Right cardiac atrium (tissue), 5 donors: ENCODE measurements around the gene RCC2. TPM values are rescaled to one million over a fixed set of nuclear protein-coding genes. Genes with fewer than 3 reads are reported as not detected.
A peak's percentile ranks its signal among the peaks of the same experiment; 100 is the strongest.

ENCODE experiments used
- ATAC-seq, 2 donors: fragments of 200-7000 bp; cut with Tn5 transposase; one replicate each; pipeline versions ENCODE4 v1.8.0 to v1.9.1; 2020; ENCODE audit warnings: moderate library complexity in 2 of 2, mild to moderate bottlenecking in 1 of 2
- DNase-seq, 3 donors: peaks; one replicate each; pipeline ENCODE4 v3.0.0-alpha.2; 2020
- H3K27ac ChIP-seq: one replicate; pipeline ENCODE4 v1.5.1; 2013; ENCODE audit warnings: mild to moderate bottlenecking, low read length, control low read depth, moderate library complexity
- H3K27me3 ChIP-seq: one replicate; pipeline ENCODE4 v1.6.1; 2013; ENCODE audit not compliant: control insufficient read depth, insufficient read depth
- H3K4me1 ChIP-seq: one replicate; pipeline ENCODE4 v1.6.1; 2013; ENCODE audit warnings: low read length; ENCODE audit not compliant: control insufficient read depth, insufficient read depth
- H3K4me3 ChIP-seq: one replicate; pipeline ENCODE4 v1.5.1; 2013; ENCODE audit warnings: low read length, control low read depth
- H3K9me3 ChIP-seq: one replicate; pipeline ENCODE4 v1.6.1; 2013; ENCODE audit warnings: low read length; ENCODE audit not compliant: control insufficient read depth
- WGBS: extraction: QIAGEN DNeasy Blood & Tissue Kit; methylation state at CpG from one replicate; pipeline ENCODE4 v1.1.7; 2013; 5-methylcytosine and 5-hydroxymethylcytosine counted together
- intact Hi-C, 4 donors: fragments of 100-400 bp; cut with DNase I; formaldehyde crosslinking; loops; one replicate each; pipeline versions ENCODE4 v1.11.0 to v1.14.0; 2022 to 2023
- polyA plus RNA-seq: library from polyadenylated mRNA; stranded (reverse); fragments of 200-250 nt; gene quantifications from one replicate; pipeline ENCODE4 v1.2.3, GENCODE V29; 2013
- total RNA-seq, 4 donors: library from RNA; stranded (reverse); fragmentation: NEBNext Ultra II Directional; extraction: Animal tissue kit (Norgen Biotek cat#: 25700); gene quantifications; one replicate each; pipeline ENCODE4 v1.2.1, GENCODE V29; 2021
- donor health status: healthy with polysubstance abuse.
- donor health status: DM: no; HTN: yes; CAD: no.
- donor health status: DM: no; HTN: no; CAD: no.
- donor health status: DM: no; HTN: yes; CAD: no; lungs with severe emphysema.
- donor health status: DM: yes; HTN: yes; CAD: no.

RCC2 gene
- total and polyA plus RNA-seq, 5 donors = 7.8 to 19.0 (median 13.8) TPM

DNA sequence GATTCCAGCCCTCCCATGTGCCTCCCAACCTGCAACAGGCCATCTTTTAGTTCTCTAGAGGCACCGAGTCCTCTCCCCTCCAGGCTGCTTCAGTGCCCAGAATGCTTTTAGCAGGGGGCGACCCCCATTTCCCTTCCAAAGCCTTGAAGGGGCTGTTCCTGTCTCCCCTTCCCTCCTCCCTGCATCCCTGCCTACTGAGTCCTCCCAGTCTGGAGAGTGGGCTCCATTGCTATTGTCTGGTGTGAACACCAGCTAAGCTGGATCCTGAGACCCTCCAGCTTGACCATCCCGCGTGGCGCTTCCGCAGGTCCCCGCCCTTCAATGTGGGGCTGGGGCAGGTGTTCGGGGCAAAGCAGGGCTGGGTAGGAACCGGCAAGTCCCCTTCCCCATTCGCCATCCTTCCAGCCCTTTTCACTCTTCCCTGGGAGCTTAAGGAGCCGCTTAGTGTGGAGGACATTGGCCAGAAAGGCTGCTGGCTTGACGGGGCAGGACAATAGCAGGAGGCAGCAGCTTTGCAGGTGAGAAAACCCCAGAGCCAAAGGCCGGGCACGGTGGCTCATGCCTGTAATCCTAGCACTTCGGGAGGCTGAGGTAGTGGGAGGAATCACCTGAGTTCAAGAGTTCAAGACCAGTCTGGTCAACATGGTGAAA, 35.3 kb downstream of the RCC2 start:
- Histone ChIP-seq H3K27me3 (no peaks in the 10 kb centered on the region), H3K4me3 (no peak overlapping the region), H3K4me1 (no peaks in the 10 kb centered on the region), H3K9me3 (no peaks in the 10 kb centered on the region), H3K27ac (no peak overlapping the region)
- intact Hi-C loops = loop anchor here in 2 of 4 donors (10.0 kb wide), 2 partner anchors 269 to 279 kb away; no protein-coding TSS in a partner anchor
- DNase-seq = no peak
- WGBS = 58% methylated on average over 15 of the region's 15 CpGs
- ATAC-seq = no peak

DNA sequence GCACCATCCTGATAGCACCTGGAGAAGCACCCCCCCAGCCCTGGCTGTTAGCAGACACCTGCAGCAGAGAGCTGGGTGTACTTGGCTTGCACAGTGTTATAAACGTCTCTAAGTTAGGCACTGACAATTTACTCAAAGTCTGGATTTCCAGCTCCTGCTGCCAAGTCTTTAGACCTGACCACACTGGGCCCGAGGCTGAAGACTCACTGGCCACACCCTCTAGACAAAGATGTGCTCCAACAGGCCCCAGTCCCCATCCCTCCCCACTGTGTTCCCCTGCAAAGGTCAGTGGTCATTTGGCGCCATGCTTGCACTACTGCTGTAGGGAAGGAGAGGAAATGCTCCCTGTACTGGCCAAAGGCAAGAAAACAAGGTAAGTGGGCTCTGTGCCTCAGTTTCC, 36.4 kb downstream of the RCC2 start:
- no peak overlapping the region for H3K27ac ChIP-seq
- no peaks in the 10 kb centered on the region for H3K27me3 ChIP-seq
- WGBS = 52% methylated on average over 3 of the region's 3 CpGs
- DNase-seq (no peak), ATAC-seq (no peak)
- no peaks in the 10 kb centered on the region for H3K4me1 ChIP-seq
- H3K9me3 ChIP-seq = no peaks in the 10 kb centered on the region
- no peak overlapping the region for H3K4me3 ChIP-seq
- intact Hi-C loops = loop anchor here in 2 of 4 donors (10.0 kb wide), 2 partner anchors 268 to 278 kb away; no protein-coding TSS in a partner anchor

DNA sequence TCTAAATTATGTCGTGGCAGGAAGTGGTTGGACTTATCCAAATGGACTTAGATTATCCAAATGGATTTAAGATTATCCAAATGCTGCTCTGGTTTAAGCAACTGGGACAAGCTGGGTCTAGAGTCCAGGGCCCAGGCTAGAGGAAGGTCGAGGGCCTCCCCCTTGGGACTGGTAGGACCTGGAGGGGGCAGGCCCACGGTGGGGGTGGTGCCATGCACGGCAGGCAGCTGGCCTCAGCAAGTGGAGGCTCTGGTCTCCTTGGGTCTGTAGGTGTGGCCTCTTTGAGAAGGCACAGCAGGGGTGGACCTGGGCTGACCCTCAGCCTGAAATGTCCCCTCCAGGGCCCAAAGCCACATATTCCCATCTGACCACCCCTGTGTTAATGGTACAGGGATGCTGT, 37.6 kb downstream of the RCC2 start:
- Histone ChIP-seq H3K4me3 (no peak overlapping the region), H3K9me3 (no peaks in the 10 kb centered on the region), H3K27me3 (no peaks in the 10 kb centered on the region), H3K27ac (no peak overlapping the region), H3K4me1 (no peaks in the 10 kb centered on the region)
- DNase-seq = no peak
- intact Hi-C loops = loop anchor here in 2 of 4 donors (10.0 kb wide), 2 partner anchors 267 to 277 kb away; no protein-coding TSS in a partner anchor
- 43% methylated on average over 4 of the region's 4 CpGs for WGBS
- ATAC-seq = no peak

DNA sequence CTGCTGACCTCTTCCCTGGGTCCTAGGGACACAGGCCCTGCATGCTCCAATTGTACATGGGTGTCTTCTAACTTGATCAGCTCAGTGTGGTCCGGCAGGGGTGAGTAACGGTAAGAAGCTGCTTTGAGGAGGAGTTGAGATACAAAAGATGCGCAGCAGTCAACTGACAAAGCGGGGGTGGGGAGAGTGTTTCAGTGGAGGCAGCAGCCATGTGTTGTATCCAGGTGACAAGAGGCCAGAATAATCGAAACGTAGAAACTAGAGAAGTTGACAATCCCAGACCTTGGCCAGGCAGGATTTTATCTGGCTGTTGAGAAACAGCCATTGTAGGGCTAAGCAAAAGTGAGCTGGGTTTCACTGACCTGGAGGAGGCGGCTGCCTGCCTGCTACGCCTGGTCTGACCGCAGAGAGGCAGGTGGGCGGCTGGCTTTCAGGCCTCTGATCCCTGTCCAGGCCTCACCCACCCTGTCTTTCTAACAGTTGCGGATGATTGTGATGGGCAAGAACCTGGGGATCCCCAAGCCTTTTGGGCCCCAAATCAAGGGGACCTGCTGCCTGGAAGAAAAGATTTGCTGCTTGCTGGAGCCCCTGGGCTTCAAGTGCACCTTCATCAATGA, 38.6 kb downstream of the RCC2 start:
- Histone ChIP-seq H3K4me1 (no peaks in the 10 kb centered on the region), H3K27me3 (no peaks in the 10 kb centered on the region), H3K9me3 (no peaks in the 10 kb centered on the region), H3K27ac (no peak overlapping the region), H3K4me3 (no peak overlapping the region)
- intact Hi-C loops = loop anchor here in 2 of 4 donors (10.0 kb wide), 2 partner anchors 266 to 276 kb away; no protein-coding TSS in a partner anchor
- DNase-seq (no peak), ATAC-seq (no peak)
- 84% methylated on average over 11 of the region's 11 CpGs for WGBS

DNA sequence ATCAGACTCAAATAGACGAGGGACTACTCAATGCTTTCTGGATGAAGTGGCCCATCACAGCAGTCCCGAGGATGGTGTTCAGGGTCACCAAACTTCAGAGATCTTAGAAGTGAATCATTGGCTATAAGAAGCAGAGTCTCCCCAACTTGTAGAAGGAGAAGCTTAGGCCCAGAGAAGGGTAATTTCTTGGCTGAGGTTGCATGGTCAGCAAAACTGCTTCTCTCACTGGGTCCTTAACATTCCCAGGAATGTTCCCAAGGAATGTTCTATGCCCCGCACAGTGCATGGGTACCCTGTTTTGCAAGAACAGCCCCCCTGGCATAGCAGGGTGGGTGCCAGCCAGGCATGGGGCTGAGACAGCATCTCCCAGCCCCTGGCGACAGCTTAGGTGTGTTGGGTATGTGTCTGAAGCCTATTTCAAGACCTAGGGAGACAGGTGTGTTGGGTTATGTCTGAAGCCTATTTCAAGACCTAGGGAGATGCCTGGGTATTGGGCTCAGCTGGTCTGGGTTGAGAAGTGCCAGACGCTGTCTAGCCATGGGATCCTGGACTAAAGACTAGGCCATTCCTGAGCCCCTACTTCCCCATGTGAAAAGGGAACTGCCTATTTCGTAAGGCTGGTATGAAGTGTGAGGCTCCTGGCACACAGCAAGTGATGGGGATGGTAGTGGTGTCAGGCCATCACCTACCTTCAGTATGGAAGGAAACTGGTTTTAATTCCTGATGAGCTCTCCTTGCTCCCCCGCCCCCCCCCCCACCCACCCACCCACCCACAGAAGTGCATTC, 41.4 kb downstream of the RCC2 start:
- intact Hi-C loops = no loop called here
- 76% methylated on average over 7 of the region's 7 CpGs for WGBS

DNA sequence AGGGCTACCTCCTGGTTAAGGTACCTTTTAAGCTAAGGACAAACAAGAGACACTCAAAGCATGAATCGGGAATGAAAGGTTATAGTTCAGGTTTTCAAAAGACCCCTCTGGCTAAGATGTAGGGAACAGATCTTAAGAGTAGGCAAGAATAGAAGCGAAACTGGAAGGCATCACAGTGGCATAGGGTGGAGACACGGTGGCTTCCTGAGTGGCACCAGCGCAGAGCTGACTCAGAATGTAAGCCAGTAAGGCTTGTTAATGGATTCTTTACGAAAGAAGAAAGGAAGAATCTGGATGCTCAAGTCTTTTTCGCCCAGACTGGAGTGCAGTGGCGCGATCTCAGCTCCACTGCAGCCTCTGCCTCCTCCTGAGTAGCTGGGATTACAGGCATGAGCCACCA, 46.2 kb downstream of the RCC2 start:
- no peak for DNase-seq
- intact Hi-C loops = no loop called here
- Histone ChIP-seq H3K4me3 (no peak overlapping the region), H3K4me1 (no peaks in the 10 kb centered on the region), H3K9me3 (no peaks in the 10 kb centered on the region), H3K27ac (no peak overlapping the region), H3K27me3 (no peaks in the 10 kb centered on the region)
- WGBS = 63% methylated on average over 8 of the region's 8 CpGs
- ATAC-seq = no peak

More for the DNA sequence above, 41.4 kb downstream of the RCC2 start:
- Histone ChIP-seq H3K27me3 (no peaks in the 10 kb centered on the region), H3K27ac (no peak overlapping the region), H3K4me3 (no peak overlapping the region), H3K9me3 (no peaks in the 10 kb centered on the region), H3K4me1 (no peaks in the 10 kb centered on the region)
- DNase-seq = no peak
- no peak for ATAC-seq

DNA sequence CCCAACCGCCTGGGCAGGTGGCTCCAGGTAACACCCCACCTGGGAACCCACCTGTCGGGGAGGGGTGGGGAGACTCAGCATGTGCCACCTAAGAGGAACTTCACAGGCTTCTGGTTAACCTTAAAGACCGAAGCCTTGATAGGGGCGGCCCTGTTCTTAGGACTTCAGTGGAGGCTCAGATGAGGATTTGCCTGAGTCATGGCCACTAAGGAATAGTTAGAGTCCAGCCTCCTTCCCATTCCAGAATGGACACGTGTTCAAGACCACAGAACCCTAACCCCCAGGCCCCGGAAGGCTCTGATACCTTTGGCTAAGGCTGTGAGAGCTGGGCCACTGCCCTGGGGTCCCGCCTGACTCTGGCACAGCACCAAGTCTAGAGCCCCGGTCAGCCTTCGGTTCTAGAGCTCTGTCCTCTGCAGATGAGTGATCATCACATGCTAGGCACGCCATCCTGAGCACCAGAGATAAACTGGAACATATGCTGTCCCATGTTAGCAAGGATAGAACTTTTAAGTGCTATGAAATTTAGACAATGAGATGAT, 47.2 kb downstream of the RCC2 start:
- ATAC-seq (no peak), DNase-seq (no peak)
- no peaks in the 10 kb centered on the region for H3K9me3 ChIP-seq
- 65% methylated on average over 10 of the region's 10 CpGs for WGBS
- no peaks in the 10 kb centered on the region for H3K27me3 ChIP-seq
- H3K4me1 ChIP-seq = no peaks in the 10 kb centered on the region
- intact Hi-C loops = no loop called here
- no peak overlapping the region for H3K27ac ChIP-seq
- H3K4me3 ChIP-seq = no peak overlapping the region

DNA sequence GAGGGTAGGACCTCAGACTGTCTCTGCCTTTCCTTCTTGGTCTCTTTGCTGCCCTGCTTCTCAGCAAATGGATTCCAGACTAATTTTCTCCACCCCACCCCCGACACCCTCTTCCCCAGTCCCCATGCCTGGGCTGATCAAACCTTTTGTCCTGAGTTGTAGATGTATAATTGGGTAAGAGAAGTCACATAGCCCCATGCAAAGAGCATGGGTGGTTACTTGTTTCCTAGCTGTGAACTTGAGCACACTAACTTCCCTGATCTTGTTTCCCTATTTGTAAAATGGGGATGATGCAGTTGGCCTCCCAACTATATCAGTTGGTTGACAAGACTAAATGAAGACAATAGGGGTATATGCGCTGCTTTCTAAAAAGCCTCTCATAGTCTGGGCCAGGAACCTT, 58.3 kb downstream of the RCC2 start:
- Histone ChIP-seq H3K27ac (no peak overlapping the region), H3K4me1 (no peaks in the 10 kb centered on the region), H3K4me3 (no peak overlapping the region), H3K27me3 (no peaks in the 10 kb centered on the region), H3K9me3 (no peaks in the 10 kb centered on the region)
- intact Hi-C loops = no loop called here
- DNase-seq (no peak), ATAC-seq (no peak)
- 79% methylated on average over 2 of the region's 2 CpGs for WGBS

DNA sequence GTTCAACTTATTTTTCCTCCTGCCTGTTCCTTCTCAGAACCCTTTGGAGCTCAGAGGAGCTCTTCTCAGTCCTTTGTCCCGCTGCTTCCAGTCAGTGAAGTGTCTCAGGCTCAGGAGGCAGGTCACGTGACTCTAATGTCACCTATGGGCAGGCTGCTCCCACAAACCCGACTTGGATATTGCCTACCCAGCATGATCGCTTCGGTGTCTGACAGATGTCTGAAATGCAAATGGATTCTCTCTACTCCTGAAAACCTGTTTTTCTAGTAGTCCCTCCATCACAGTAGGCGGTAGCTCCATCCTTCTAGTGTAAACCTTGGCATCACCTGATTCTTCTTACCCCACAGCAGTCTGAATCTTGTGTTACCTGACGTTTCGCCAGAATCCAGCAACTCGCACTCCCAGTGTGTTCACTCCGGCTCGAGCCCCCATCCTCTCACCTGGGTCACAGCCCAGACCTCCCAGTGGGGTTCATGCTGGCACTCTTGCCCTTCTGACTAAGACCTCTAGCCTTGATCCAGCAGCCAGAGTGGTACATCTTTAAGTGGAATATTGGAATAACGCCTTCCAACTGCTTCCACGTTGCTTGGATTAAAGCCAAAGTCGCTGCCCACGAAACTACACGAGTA, 62.0 kb downstream of the RCC2 start:
- 24% methylated on average over 16 of the region's 16 CpGs for WGBS
- H3K4me3 ChIP-seq = no peak overlapping the region
- no peaks in the 10 kb centered on the region for H3K4me1 ChIP-seq
- ATAC-seq (no peak), DNase-seq (peak in 1 of 3 donors; percentile 12)
- H3K27me3 ChIP-seq = no peaks in the 10 kb centered on the region
- no peaks in the 10 kb centered on the region for H3K9me3 ChIP-seq
- intact Hi-C loops = no loop called here
- no peak overlapping the region for H3K27ac ChIP-seq

DNA sequence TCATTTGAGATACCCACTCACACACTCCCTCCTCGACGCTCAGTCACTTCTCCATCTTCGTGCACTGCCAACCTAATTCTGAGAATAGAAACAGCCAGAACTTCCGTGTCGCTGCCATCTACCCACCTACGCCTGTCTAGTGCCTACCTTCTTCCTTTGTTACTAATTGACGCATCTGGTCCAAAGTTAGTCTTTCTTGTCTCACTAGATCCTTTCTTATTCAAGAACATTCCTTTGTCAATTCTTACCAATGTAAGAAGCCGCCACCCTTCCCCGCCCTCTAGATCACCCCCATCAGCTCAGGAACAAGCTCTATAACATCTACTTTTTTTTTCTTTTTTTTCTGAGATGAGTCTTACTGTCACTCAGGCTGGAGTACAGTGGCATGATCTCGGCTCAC, 63.8 kb downstream of the RCC2 start:
- 92% methylated on average over 10 of the region's 10 CpGs for WGBS
- intact Hi-C loops = no loop called here
- DNase-seq (peak in 1 of 3 donors; percentile 5), ATAC-seq (no peak)
- no peaks in the 10 kb centered on the region for H3K4me1 ChIP-seq
- no peak overlapping the region for H3K27ac ChIP-seq
- no peaks in the 10 kb centered on the region for H3K27me3 ChIP-seq
- no peak overlapping the region for H3K4me3 ChIP-seq
- no peaks in the 10 kb centered on the region for H3K9me3 ChIP-seq
